Measurements from ENCODE around the gene RAP1GAP. TPM values are rescaled to one million over a fixed set of nuclear protein-coding genes. Genes with fewer than 3 reads are reported as not detected.

Gene RAP1GAP
- total RNA-seq, 1 donor from 2014 or later, result 1.2 TPM

GRCh38 chr1:21626921-21627339, 42.2 kb downstream of the RAP1GAP start:
- Histone ChIP-seq H3K36me3 (no peaks in the 10 kb centered on the region), H3K4me1 (peaks cover 8% of the 10 kb centered on the region), H3K9me3 (no peaks in the 10 kb centered on the region), H3K27ac (no peak overlapping the region), H3K4me3 (no peak overlapping the region), H3K27me3 (no peaks in the 10 kb centered on the region)
- intact Hi-C loops (cut with DNase I), result no loop called here
- DNase-seq (ENCODE audit: extremely low spot score in 2 of 2), result no peak
- peak; percentile 19 to 30 for TF ChIP-seq POLR2AphosphoS5 (IDR thresholded peaks at IDR 0.05; ENCODE audit: insufficient read depth in 1 of 2, low read depth in 1 of 2)
- TF ChIP-seq, protein P1, sequence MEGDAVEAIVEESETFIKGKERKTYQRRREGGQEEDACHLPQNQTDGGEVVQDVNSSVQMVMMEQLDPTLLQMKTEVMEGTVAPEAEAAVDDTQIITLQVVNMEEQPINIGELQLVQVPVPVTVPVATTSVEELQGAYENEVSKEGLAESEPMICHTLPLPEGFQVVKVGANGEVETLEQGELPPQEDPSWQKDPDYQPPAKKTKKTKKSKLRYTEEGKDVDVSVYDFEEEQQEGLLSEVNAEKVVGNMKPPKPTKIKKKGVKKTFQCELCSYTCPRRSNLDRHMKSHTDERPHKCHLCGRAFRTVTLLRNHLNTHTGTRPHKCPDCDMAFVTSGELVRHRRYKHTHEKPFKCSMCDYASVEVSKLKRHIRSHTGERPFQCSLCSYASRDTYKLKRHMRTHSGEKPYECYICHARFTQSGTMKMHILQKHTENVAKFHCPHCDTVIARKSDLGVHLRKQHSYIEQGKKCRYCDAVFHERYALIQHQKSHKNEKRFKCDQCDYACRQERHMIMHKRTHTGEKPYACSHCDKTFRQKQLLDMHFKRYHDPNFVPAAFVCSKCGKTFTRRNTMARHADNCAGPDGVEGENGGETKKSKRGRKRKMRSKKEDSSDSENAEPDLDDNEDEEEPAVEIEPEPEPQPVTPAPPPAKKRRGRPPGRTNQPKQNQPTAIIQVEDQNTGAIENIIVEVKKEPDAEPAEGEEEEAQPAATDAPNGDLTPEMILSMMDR (IDR thresholded peaks at IDR 0.05), result no peak

GRCh38 chr1:21625390-21626190, 43.6 kb downstream of the RAP1GAP start:
- Histone ChIP-seq H3K27me3 (no peaks in the 10 kb centered on the region), H3K9me3 (no peaks in the 10 kb centered on the region), H3K4me3 (no peak overlapping the region), H3K4me1 (peaks cover 13% of the 10 kb centered on the region), H3K36me3 (no peaks in the 10 kb centered on the region), H3K27ac (no peak overlapping the region)
- no peak for TF ChIP-seq POLR2A (IDR thresholded peaks at IDR 0.05)
- TF ChIP-seq POLR2AphosphoS5 (IDR thresholded peaks at IDR 0.05; ENCODE audit: insufficient read depth in 1 of 2, low read depth in 1 of 2), result no peak
- TF ChIP-seq, protein P1 (IDR thresholded peaks at IDR 0.05), result no peak
- intact Hi-C loops (cut with DNase I), result no loop called here
- no peak for DNase-seq (ENCODE audit: extremely low spot score in 2 of 2)

- Histone ChIP-seq H3K27me3 (no peaks in the 10 kb centered on the region), H3K9me3 (no peaks in the 10 kb centered on the region), H3K4me3 (no peak overlapping the region), H3K36me3 (no peaks in the 10 kb centered on the region), H3K4me1 (peaks cover 19% of the 10 kb centered on the region), H3K27ac (no peak overlapping the region)
- intact Hi-C loops (cut with DNase I), result no loop called here
- DNase-seq (ENCODE audit: extremely low spot score in 2 of 2), result no peak
- TF ChIP-seq POLR2A (IDR thresholded peaks at IDR 0.05) (no peak), POLR2AphosphoS5 (IDR thresholded peaks at IDR 0.05; ENCODE audit: insufficient read depth in 1 of 2, low read depth in 1 of 2) (no peak)
- TF ChIP-seq, protein P1 (IDR thresholded peaks at IDR 0.05), result no peak
These were observed 44.4 kb downstream of the RAP1GAP start for GRCh38 chr1:21624571-21625389.

DNA sequence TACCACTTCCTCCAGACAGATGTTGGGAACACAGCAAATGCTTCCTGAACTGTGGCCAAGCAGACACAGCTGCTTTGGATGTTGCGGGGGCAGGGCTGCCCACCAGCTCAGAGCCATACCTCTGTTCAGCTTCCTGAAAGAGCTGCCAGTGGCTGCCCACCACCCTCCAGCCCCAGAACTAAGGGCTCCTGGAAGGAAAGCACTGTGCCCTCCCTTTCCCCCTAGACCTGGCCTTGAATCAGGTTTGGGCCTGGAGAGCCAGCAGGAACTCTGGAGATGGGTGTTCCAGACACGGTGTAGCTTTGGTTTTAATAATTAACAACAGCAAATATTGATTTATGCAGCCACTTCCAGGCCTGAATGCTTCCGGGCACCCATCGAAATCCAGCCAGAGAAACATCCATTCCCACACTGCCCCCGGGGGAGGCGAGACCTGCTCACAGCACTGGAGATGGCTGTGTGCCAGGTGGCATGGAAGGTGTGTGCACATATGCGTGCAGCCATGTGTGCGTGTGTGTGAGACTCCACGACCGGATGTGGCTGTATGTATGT, 45.7 kb downstream of the RAP1GAP start:
- H3K27me3 ChIP-seq, result no peaks in the 10 kb centered on the region
- H3K4me1 ChIP-seq, result peaks cover 19% of the 10 kb centered on the region
- H3K4me3 ChIP-seq, result no peak overlapping the region
- DNase-seq (ENCODE audit: extremely low spot score in 2 of 2), result no peak
- no peaks in the 10 kb centered on the region for H3K36me3 ChIP-seq
- H3K27ac ChIP-seq, result no peak overlapping the region
- intact Hi-C loops (cut with DNase I), result no loop called here
- H3K9me3 ChIP-seq, result no peaks in the 10 kb centered on the region
- TF ChIP-seq POLR2A (IDR thresholded peaks at IDR 0.05), result no peak

DNA sequence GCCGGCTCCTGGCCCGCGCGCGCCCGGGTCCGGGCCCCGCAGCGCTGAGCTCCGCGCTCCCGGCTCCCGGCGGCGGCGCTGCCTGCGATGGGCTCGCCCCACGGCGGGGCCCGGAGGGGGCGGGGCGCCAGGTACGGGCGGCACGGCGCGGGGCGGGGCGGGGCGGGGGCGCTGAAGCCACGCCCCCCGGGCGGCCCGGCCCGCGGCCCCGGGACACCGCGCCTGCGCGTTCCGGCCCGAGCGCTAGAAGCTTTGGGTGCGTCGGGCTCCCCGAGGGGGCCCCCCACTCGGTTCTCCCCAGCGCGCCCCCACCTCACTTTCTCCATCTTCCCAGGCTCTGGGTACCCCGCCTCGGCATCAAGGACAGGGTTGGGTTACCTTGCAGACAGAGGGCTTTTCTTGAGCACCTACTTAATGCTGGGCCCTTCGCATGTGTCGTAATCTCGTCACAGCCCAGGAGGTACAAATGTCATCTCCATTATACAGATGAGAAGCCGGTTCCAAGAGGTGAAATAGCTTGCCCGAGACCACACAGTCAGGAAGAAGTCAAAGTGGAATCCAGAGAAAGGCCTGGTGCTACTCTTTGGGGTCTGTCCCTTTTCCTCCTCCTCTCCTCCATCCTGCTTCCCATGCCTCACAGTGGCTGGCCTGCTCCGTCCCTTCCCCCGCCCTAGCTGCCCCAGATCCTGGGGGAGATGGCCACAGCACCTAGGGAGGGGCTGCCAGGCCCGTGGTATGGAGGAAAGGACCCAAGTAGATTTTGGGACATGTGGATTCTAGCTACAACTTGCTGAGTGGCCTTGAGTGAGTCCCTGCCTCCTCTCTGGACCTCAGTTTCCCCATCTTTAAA, 46.5 kb downstream of the RAP1GAP start:
- TF ChIP-seq, protein P1 (IDR thresholded peaks at IDR 0.05), result no peak
- no peak for TF ChIP-seq POLR2A (IDR thresholded peaks at IDR 0.05)
- TF ChIP-seq POLR2AphosphoS5 (IDR thresholded peaks at IDR 0.05; ENCODE audit: insufficient read depth in 1 of 2, low read depth in 1 of 2), result no peak
- no peak overlapping the region for H3K27ac ChIP-seq
- intact Hi-C loops (cut with DNase I), result no loop called here
- DNase-seq (ENCODE audit: extremely low spot score in 2 of 2), result no peak
- no peaks in the 10 kb centered on the region for H3K9me3 ChIP-seq
- H3K27me3 ChIP-seq, result no peaks in the 10 kb centered on the region
- H3K4me3 ChIP-seq, result peak overlapping the region; percentile 33 to 37
- H3K36me3 ChIP-seq, result no peaks in the 10 kb centered on the region
- peaks cover 19% of the 10 kb centered on the region for H3K4me1 ChIP-seq

All from vagina (tissue), 2 donors.